ENCODE results near the gene GALK1. TPM values are rescaled to one million over a fixed set of nuclear protein-coding genes. Genes with fewer than 3 reads are reported as not detected.

The GALK1 gene
- total and polyA plus RNA-seq, 2 of the 13 experiments (the other 11 are each of a cell fraction or from before 2014, with no cell fraction given), result 59.9 to 93.6 TPM

- TF ChIP-seq HNRNPL (IDR thresholded peaks at IDR 0.05; ENCODE audit: low read depth, low read length) (peak; percentile 62; the same call in 1 of the 2 replicates), ZNF660 (CRISPR knock-in tag; IDR thresholded peaks at IDR 0.05; ENCODE audit: borderline replicate concordance, low read depth) (no peak), ZNF160 (CRISPR knock-in tag; IDR thresholded peaks at IDR 0.05) (no peak), XBP1 (CRISPR knock-in tag; IDR thresholded peaks at IDR 0.05) (no peak), ZNF883 (CRISPR knock-in tag; IDR thresholded peaks at IDR 0.05; ENCODE audit: not compliant biosample characterization) (no peak), UBTF (CRISPR knock-in tag; IDR thresholded peaks at IDR 0.05) (peak; percentile 37; the same call in 1 of the 2 replicates), ZFP37 (CRISPR knock-in tag; IDR thresholded peaks at IDR 0.05; ENCODE audit: borderline replicate concordance) (no peak), MNT (IDR thresholded peaks at IDR 0.05) (no peak), RXRA (CRISPR knock-in tag; IDR thresholded peaks at IDR 0.05) (0 out of 2 replicates have a peak, but pooled peaks have one; percentile 10), HDAC2 (CRISPR knock-in tag; IDR thresholded peaks at IDR 0.05) (no peak), ZFP36L2 (CRISPR knock-in tag; IDR thresholded peaks at IDR 0.05) (no peak), ZEB1 (IDR thresholded peaks at IDR 0.05; ENCODE audit: insufficient replicate concordance, low read depth) (no peak)
Observed at GRCh38 chr17:75724016-75725003, 40.7 kb downstream of the GALK1 start (continued).

Data from HepG2 (cell line).